ENCODE measurements around the gene OTOA.

The OTOA gene

DNA sequence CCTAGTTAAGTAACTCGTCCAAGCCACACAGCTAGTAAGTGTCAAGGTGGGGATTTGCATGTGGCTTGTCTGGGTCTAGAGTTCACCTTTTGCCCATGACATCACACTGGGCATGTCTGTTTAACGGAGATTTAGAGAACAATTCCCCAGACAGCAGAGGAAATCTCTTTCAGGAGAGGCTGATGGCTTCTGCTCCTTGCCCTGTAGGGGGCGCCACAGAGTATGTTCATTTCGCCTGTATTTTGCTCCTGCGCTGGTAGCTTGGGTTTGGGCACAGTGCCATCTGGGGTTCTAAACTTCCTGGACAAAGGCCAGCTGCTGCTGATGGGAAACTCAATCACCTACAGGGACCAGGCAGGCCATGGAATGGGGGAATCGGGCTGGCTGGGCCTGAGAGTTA is 20.4 kb downstream of the OTOA start:
- no peaks in the 10 kb centered on the region for H3K9me3 ChIP-seq (ENCODE audit: control insufficient read depth, insufficient read depth, low read depth, low read length)
- no peak overlapping the region for H3K27ac ChIP-seq (ENCODE audit: extremely low read depth, low read depth, low read length)
- ChIA-PET CTCF (interaction anchor here (0.6 to 1.9 kb wide), 14 partner anchors 9 to 504 kb away, joined by 3 to 12 read pairs (median 4); partner anchors contain the start of gene IGSF6), POLR2A (no interaction called here)
- no peak overlapping the region for H3K4me3 ChIP-seq (ENCODE audit: low read depth, low read length)
- H3K4me1 ChIP-seq (ENCODE audit: control insufficient read depth, insufficient read depth, low read length), result no peaks in the 10 kb centered on the region
- TF ChIP-seq EGR2 (tag by site-specific recombination; IDR thresholded peaks at IDR 0.05; ENCODE audit: low read depth) (no peak), GLIS1 (tag by site-specific recombination; IDR thresholded peaks at IDR 0.05) (no peak), ZFP3 (tag by site-specific recombination; IDR thresholded peaks at IDR 0.05; ENCODE audit: low read depth) (no peak), ZNF16 (tag by site-specific recombination; IDR thresholded peaks at IDR 0.05; ENCODE audit: low read depth) (no peak), ZNF624 (tag by site-specific recombination; IDR thresholded peaks at IDR 0.05) (no peak), ZNF214 (tag by site-specific recombination; IDR thresholded peaks at IDR 0.05; ENCODE audit: borderline replicate concordance) (no peak), ZNF501 (tag by site-specific recombination; IDR thresholded peaks at IDR 0.05) (no peak), TRIM28 (IDR thresholded peaks at IDR 0.05; ENCODE audit: borderline replicate concordance, low read length) (no peak), KLF9 (tag by site-specific recombination; IDR thresholded peaks at IDR 0.05; ENCODE audit: low read depth) (no peak), ZFP69B (tag by site-specific recombination; IDR thresholded peaks at IDR 0.05) (no peak), BCL11B (tag by site-specific recombination; IDR thresholded peaks at IDR 0.05; ENCODE audit: low read depth) (no peak), ZNF629 (tag by site-specific recombination; IDR thresholded peaks at IDR 0.05) (no peak), HOXA7 (CRISPR knock-in tag; IDR thresholded peaks at IDR 0.05; ENCODE audit: borderline replicate concordance) (no peak), ZNF658 (tag by site-specific recombination; IDR thresholded peaks at IDR 0.05) (no peak), MYNN (tag by site-specific recombination; IDR thresholded peaks at IDR 0.05; ENCODE audit: borderline replicate concordance) (no peak)
- TF ChIP-seq, protein P1, sequence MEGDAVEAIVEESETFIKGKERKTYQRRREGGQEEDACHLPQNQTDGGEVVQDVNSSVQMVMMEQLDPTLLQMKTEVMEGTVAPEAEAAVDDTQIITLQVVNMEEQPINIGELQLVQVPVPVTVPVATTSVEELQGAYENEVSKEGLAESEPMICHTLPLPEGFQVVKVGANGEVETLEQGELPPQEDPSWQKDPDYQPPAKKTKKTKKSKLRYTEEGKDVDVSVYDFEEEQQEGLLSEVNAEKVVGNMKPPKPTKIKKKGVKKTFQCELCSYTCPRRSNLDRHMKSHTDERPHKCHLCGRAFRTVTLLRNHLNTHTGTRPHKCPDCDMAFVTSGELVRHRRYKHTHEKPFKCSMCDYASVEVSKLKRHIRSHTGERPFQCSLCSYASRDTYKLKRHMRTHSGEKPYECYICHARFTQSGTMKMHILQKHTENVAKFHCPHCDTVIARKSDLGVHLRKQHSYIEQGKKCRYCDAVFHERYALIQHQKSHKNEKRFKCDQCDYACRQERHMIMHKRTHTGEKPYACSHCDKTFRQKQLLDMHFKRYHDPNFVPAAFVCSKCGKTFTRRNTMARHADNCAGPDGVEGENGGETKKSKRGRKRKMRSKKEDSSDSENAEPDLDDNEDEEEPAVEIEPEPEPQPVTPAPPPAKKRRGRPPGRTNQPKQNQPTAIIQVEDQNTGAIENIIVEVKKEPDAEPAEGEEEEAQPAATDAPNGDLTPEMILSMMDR (tag by site-specific recombination; IDR thresholded peaks at IDR 0.05), result 0 out of 2 replicates have a peak, but pooled peaks have one; percentile 21
- TF ChIP-seq, protein P2, sequence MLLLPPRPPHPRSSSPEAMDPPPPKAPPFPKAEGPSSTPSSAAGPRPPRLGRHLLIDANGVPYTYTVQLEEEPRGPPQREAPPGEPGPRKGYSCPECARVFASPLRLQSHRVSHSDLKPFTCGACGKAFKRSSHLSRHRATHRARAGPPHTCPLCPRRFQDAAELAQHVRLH (tag by site-specific recombination; IDR thresholded peaks at IDR 0.05), result peak; percentile 65
- H3K36me3 ChIP-seq (ENCODE audit: control insufficient read depth in 2 of 2, insufficient read depth in 1 of 2, low read length in 2 of 2), result no peaks in the 10 kb centered on the region

- POLR2A ChIA-PET, result no interaction called here
- Histone ChIP-seq H3K4me3 (ENCODE audit: low read depth, low read length) (no peak overlapping the region), H3K9me3 (ENCODE audit: control insufficient read depth, insufficient read depth, low read depth, low read length) (no peaks in the 10 kb centered on the region), H3K36me3 (ENCODE audit: control insufficient read depth in 2 of 2, insufficient read depth in 1 of 2, low read length in 2 of 2) (no peaks in the 10 kb centered on the region), H3K4me1 (ENCODE audit: control insufficient read depth, insufficient read depth, low read length) (no peaks in the 10 kb centered on the region), H3K27ac (ENCODE audit: extremely low read depth, low read depth, low read length) (no peak overlapping the region)
- CTCF ChIA-PET, result interaction anchor here (1.1 to 1.4 kb wide), 4 partner anchors 8 to 14 kb away, joined by 3 to 12 read pairs (median 6); no protein-coding TSS in a partner anchor
- TF ChIP-seq REST (tag by site-specific recombination; IDR thresholded peaks at IDR 0.05), result peak; percentile 94
- no peak for TF ChIP-seq ZBTB20 (tag by site-specific recombination; IDR thresholded peaks at IDR 0.05)
- TF ChIP-seq ZNF174 (tag by site-specific recombination; IDR thresholded peaks at IDR 0.05), result no peak
- no peak for TF ChIP-seq KLF10 (tag by site-specific recombination; IDR thresholded peaks at IDR 0.05)
These were observed 21.3 kb downstream of the OTOA start for GRCh38 chr16:21685034-21685455.
